HS-5 (cell line): ENCODE results near the gene UBE2H.
"Not testable (repeated sequence)": the region's sequence is repeated elsewhere in the genome, so short reads cannot be mapped to it uniquely, and the experiment has no call there.

Experiments used
- DNase-seq: peaks from one replicate; pipeline ENCODE4 v3.0.0-alpha.2; 2012; ENCODE audit warnings: low read depth

Gene UBE2H

DNA sequence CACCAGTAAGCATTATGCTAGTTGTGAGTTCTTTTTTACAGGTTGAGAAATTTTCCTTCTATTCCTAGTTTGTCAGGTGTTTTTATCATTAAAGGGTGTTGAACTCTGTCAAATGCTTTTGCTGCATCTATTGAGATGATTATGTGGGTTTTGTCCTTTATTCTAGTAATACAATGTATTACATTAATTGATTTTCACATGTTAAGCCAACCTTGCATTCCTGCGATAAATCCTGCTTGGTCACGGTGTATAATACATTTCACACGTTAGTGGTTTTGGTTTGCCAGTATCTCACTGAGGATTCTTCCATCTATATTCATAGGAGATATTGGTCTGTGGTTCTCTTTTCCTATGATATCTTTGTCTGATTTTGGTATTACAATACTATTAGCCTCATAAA is 136.0 kb downstream of the UBE2H start:
- DNase-seq, result no peak

DNA sequence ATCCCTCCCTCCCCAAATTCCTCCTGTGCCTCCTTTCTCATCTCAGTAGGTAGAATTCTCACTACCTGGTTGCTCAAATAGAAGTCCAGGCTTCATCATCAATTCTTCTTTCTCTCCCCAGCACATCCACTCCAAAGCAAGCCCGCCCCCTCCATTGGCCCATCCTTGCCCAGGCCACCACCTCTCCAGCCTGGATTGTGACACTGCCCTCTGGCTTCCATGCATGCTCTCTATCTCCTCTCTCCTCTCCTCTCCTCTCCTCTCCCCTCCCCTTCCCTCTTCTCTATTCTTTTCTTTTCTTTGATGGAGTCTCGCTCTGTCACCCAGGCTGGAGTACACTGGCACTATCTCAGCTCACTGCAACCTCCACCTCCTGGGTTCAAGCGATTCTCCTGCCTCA is 144.9 kb downstream of the UBE2H start:
- no peak for DNase-seq

- DNase-seq, result no peak
Observed at GRCh38 chr7:129804890-129805719, 147.7 kb downstream of the UBE2H start.

- no peak for DNase-seq
Observed at GRCh38 chr7:129804111-129804889, 148.5 kb downstream of the UBE2H start.

GRCh38 chr7:129803546-129804081 is 149.1 kb downstream of the UBE2H start:
- DNase-seq, result no peak

- DNase-seq, result no peak
Observed at GRCh38 chr7:129801882-129802281, 150.9 kb downstream of the UBE2H start.

- DNase-seq, result no peak
Observed at GRCh38 chr7:129800901-129801300, 151.9 kb downstream of the UBE2H start.

DNA sequence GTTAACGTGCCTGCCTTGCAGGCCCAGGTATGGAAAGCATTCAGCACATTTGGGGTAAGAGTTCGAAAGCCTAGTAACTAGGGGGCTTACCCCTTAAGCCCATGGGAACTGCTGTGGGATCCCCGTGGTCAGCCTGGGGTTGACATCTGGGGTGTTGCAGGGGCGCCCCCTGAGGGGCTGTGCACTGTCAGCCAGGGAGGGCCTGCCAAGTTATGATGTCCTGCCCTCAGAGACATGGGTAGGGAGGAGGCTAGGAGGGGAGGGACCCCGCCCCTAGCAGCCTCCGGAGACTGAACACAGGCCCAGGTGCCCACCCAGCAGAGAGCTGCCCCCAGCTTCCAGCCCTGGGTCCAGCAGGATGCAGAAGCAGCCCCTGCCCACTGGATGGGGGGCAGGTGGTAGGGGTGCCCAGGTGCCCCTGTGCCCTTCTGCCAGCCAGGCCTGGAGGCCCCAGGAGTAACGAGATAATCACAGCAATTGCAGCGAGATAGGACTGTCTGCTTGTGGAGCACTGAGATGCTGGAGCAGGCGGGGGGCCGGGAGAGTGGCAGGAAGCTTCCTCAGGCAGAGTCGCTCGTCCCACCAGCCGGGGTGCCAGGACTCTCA is 153.3 kb downstream of the UBE2H start:
- DNase-seq, result no peak

DNA sequence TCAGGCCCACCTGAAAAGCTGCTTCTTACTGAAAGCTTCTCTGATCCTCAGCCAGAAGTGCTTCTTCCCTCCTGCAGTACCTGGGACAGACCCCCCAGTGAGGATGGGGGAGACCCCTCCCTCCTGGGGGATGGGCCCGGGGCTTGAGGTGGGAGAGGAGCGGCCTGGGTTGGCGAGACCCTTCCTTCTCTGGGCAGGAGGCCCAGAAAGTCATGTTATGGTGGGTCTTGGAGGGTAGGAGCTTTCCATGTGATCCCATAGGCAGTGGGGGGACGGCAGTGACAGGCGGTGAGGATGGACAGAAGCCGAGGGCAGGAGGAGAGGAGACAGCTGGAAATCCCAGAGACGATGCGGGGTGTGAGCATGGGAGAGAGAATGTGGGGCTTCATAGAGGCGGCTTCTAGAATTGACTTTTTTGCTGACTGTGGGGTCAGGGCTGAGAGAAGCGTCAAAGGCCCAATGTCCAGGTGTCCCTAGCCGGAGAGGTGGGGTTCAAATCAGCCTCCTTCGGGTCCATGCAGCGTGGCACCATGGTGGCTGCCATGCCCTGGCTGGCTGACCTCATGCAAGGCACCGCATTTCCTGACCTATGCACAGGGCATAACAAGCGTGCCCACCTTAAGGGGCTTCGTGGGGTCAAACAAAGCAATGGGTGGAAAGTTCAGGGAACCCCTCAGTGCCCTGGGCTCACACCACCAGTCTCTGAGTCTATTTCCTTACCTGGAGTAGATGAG is 154.0 kb downstream of the UBE2H start:
- no peak for DNase-seq

- DNase-seq, result no peak
Observed at GRCh38 chr7:129797214-129797789, 155.5 kb downstream of the UBE2H start.

- DNase-seq, result no peak
Observed at GRCh38 chr7:129796186-129796775, 156.5 kb downstream of the UBE2H start.

DNA sequence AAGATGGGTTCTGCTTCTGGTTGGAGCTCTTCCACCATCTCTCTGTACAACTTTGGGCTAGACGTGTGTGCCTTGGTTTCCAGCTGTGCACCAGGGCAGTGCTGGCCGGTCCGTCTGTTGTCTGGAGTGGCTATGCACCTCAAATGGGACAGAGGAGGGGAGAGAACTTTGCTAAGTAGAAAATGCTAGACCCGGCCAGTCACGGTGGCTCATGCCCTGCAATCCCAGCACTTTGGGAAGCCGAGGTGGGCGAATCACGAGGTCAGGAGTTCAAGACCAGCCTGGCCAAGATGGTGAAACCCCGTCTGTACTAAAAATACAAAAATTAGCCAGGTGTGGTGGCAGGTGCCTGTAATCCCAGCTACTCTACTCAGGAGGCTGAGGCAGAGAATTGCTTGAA is 158.3 kb downstream of the UBE2H start:
- not testable (repeated sequence) for DNase-seq

GRCh38 chr7:129793506-129794310 is 159.1 kb downstream of the UBE2H start:
- DNase-seq, result no peak

DNA sequence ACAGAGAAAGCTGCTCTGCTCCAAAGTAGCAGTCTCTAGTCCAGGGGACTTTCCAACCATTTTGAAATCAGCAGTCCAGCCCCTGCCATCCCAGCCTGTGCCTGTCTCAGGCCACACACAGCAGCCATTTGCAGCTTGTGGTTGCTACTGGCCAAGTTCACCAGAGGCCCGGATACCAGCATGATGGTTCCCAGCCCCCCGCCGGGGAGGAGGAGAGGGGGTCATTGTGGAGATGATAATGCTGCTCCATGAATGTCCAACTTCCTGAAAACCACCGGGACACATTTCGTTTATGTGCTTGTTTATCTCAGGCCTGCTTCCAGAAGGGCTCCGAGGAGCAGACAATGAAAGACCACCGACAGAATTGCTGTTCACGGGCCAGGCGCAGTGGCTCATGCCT is 160.0 kb downstream of the UBE2H start:
- no peak for DNase-seq

DNA sequence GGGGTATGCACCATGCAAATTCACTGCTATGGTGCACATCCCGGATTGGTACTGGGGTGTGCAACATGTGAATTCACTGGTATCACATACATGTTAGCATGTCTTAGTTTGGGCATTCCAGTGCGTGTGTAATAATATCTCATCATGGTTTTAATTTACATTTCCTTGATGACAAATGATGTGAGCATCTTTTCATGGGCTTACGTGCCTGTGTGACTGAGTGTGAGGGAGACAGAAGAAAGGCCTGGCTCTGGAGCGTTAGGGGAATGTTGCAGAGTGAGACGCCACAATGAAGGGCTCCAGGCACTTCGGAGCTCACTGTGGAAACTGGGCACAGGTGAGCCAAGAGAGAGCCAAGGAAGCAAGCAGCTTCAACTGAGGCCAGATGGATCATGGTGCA is 162.6 kb downstream of the UBE2H start:
- peak; percentile 20 for DNase-seq

DNA sequence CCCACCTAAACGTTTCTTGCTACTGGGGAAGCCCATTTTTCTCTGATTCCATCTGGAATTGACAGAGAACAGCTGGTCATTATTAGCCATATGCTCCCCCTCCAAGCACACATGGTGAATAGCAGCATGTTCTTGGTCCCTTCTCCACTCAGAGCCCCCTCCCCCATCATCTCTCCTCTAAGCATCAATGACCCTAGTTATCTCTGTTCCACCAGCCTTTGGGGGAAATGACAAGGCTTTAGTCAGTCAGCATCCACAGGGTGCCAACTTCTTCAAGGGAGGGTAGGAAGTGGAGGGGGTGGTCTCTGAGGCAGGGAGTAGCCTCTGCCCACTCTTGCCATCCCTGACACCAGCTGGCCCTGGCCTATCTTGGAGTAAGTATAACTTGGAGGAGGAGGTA is 163.1 kb downstream of the UBE2H start:
- no peak for DNase-seq

GRCh38 chr7:129789000-129789399 is 163.8 kb downstream of the UBE2H start:
- DNase-seq, result no peak

GRCh38 chr7:129786825-129787563 is 165.8 kb downstream of the UBE2H start:
- no peak for DNase-seq

- no peak for DNase-seq
Observed at GRCh38 chr7:129785685-129786514, 166.9 kb downstream of the UBE2H start.
